Ovary (tissue), 3 donors: Measurements from ENCODE around the gene MFGE8.

ENCODE experiments used
- CTCF ChIP-seq, 3 donors: fragments of 450-650 bp in 2 of 3; fragments of 200-600 bp in 1 of 3; IDR thresholded peaks; one replicate each; pipeline versions ENCODE4 v1.5.1 to v1.8.0; 2016 to 2022; ENCODE audit warnings: antibody characterized with exemption in 3 of 3, mild to moderate bottlenecking in 1 of 3
- EP300 ChIP-seq: sonication (generic); formaldehyde crosslinking; IDR thresholded peaks from one replicate; pipeline ENCODE4 v1.6.1; 2017; ENCODE audit warnings: antibody characterized with exemption
- POLR2A ChIP-seq: fragments of 450-650 bp; IDR thresholded peaks from one replicate; pipeline ENCODE4 v1.6.1; 2017; ENCODE audit warnings: antibody characterized with exemption, mild to moderate bottlenecking, moderate library complexity
- donor health status: DM: no; HTN: no; CAD: no.

GRCh38 chr15:88897456-88898194, 15.6 kb downstream of the MFGE8 start:
- TF ChIP-seq POLR2A: no peak
- no peak for TF ChIP-seq EP300
- TF ChIP-seq CTCF (IDR thresholded peaks at IDR 0.05): peak; percentile 68 to 77 (median 76)
